Nephron progenitor cell (in vitro differentiated cells): Measurements from ENCODE around the gene BGLAP.

Experiments
- DNase-seq: peaks from one replicate; pipeline ENCODE4 v3.0.0; 2021
- H3K27ac Mint-ChIP-seq: 2 replicates; pipeline ENCODE4 v1.8.0; 2021; ENCODE audit warnings: mild to moderate bottlenecking, moderate library complexity, mixed read lengths
- H3K27me3 Mint-ChIP-seq: 2 replicates; pipeline ENCODE4 v1.8.0; 2021; ENCODE audit warnings: mild to moderate bottlenecking, low read depth, mixed read lengths; ENCODE audit not compliant: poor library complexity
- H3K36me3 Mint-ChIP-seq: 2 replicates; pipeline ENCODE4 v1.8.0; 2021; ENCODE audit warnings: low read depth, mixed read lengths
- H3K4me1 Mint-ChIP-seq: 2 replicates; pipeline ENCODE4 v1.8.0; 2021; ENCODE audit warnings: mixed read lengths
- H3K4me3 Mint-ChIP-seq: 2 replicates; pipeline ENCODE4 v1.8.0; 2021; ENCODE audit warnings: mild to moderate bottlenecking, moderate library complexity, mixed read lengths
- H3K9me3 Mint-ChIP-seq: 2 replicates; pipeline ENCODE4 v1.8.0; 2021; ENCODE audit warnings: mild to moderate bottlenecking, moderate library complexity, mixed read lengths
- TF ChIP-seq, protein P1 (sequence below): fragments of 200-600 bp; sonication (generic); IDR thresholded peaks from 2 replicates; pipeline ENCODE4 v1.5.0; 2021; ENCODE audit warnings: antibody characterized with exemption

The BGLAP gene

DNA sequence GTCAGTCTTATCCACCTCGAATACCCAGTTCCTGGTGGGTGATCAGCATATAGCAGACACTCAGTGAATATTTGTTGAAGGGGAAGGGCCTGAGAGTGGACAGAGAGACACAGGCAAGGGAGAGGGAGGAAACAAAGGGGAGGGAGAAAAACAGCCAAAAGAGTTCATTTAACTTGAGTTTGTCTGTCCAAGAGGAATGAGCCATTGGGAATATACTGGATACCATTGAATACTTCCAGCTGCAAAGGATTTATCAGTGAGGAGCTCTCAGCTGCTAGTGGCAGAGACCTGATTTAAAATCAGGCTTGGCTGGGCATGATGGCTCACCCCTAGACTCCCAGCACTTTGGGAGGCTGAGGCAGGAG, 11.5 kb upstream of the BGLAP start:
- no peak for DNase-seq
- no peaks in the 10 kb centered on the region for H3K9me3 Mint-ChIP-seq
- no peaks in the 10 kb centered on the region for H3K27me3 Mint-ChIP-seq
- H3K36me3 Mint-ChIP-seq: peaks cover 49% of the 10 kb centered on the region
- H3K27ac Mint-ChIP-seq: no peak overlapping the region
- no peak overlapping the region for H3K4me3 Mint-ChIP-seq
- TF ChIP-seq, protein P1, sequence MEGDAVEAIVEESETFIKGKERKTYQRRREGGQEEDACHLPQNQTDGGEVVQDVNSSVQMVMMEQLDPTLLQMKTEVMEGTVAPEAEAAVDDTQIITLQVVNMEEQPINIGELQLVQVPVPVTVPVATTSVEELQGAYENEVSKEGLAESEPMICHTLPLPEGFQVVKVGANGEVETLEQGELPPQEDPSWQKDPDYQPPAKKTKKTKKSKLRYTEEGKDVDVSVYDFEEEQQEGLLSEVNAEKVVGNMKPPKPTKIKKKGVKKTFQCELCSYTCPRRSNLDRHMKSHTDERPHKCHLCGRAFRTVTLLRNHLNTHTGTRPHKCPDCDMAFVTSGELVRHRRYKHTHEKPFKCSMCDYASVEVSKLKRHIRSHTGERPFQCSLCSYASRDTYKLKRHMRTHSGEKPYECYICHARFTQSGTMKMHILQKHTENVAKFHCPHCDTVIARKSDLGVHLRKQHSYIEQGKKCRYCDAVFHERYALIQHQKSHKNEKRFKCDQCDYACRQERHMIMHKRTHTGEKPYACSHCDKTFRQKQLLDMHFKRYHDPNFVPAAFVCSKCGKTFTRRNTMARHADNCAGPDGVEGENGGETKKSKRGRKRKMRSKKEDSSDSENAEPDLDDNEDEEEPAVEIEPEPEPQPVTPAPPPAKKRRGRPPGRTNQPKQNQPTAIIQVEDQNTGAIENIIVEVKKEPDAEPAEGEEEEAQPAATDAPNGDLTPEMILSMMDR: no peak
- H3K4me1 Mint-ChIP-seq: peaks cover 2% of the 10 kb centered on the region

DNA sequence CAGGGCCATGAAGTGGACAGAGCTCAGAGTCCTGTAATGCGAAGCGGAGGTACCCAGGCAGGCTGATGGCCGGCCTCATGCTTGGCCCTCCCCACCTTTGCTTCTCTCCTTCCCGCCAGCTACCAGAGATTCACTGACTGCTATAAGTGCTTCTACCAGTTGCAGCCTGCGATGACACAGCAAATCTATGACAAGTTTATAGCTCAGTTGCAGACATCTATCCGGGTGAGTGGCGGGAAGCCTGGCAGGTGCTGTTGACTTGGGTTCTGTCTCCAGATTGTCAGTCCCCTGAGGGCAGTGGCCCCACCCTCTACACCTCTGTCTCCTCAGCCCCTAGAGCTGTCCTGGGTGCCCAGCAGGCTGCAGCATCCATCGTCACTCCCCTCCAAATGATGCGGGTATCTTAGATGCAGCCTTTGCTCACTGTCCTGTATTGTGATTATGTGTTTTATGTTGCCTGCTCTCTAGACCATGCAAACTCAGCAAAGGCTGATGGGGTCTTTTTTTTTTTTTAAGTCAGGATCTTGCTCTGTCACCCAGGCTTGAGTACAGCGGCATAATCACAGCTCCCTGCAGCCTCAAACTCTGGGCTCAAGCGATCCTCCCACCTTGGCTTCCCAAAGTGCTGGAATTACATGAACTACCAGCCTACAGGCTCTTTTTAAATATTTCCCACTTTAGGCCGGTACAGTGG, 9.6 kb upstream of the BGLAP start:
- H3K27ac Mint-ChIP-seq: peak overlapping the region; percentile 33
- peaks cover 54% of the 10 kb centered on the region for H3K36me3 Mint-ChIP-seq

GRCh38 chr1:156233426-156234127, 8.4 kb upstream of the BGLAP start:
- DNase-seq: no peak
- peaks cover 54% of the 10 kb centered on the region for H3K36me3 Mint-ChIP-seq
- H3K27ac Mint-ChIP-seq: peak overlapping the region; percentile 55
- H3K4me3 Mint-ChIP-seq: no peak overlapping the region
- no peaks in the 10 kb centered on the region for H3K9me3 Mint-ChIP-seq
- no peaks in the 10 kb centered on the region for H3K27me3 Mint-ChIP-seq
- no peaks in the 10 kb centered on the region for H3K4me1 Mint-ChIP-seq
- TF ChIP-seq, protein P1: no peak

More for the DNA sequence above, 9.6 kb upstream of the BGLAP start:
- Mint-ChIP-seq H3K4me1 (no peaks in the 10 kb centered on the region), H3K9me3 (no peaks in the 10 kb centered on the region), H3K27me3 (no peaks in the 10 kb centered on the region), H3K4me3 (no peak overlapping the region)
- no peak for DNase-seq
- TF ChIP-seq, protein P1: no peak

- TF ChIP-seq, protein P1: no peak
- no peak for DNase-seq
- H3K27me3 Mint-ChIP-seq: peaks cover 2% of the 10 kb centered on the region
- H3K4me3 Mint-ChIP-seq: no peak overlapping the region
- H3K36me3 Mint-ChIP-seq: peaks cover 43% of the 10 kb centered on the region
- no peaks in the 10 kb centered on the region for H3K9me3 Mint-ChIP-seq
- no peak overlapping the region for H3K27ac Mint-ChIP-seq
- peaks cover 7% of the 10 kb centered on the region for H3K4me1 Mint-ChIP-seq
Observed at GRCh38 chr1:156236164-156236563, 5.8 kb upstream of the BGLAP start.

DNA sequence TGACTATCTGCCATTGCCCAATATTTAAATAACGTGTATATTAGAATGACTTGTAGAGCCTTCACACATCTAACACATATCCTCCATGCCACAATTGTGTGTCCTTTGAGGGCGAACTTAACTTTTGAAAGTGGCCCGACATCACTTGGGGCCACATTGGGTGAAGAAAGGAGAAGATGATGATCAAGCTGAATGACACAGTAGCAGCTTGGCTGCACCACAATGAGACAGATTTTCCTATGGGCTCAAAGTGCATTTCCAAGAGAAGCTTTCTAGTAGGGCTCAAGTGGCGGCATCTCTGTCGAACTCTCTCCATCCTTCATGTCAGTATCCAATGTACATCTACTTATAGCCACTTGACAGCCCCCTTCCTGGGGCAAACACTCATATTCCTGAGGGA, 3.7 kb upstream of the BGLAP start:
- H3K36me3 Mint-ChIP-seq: peaks cover 38% of the 10 kb centered on the region
- H3K4me1 Mint-ChIP-seq: peaks cover 7% of the 10 kb centered on the region
- no peak for DNase-seq
- H3K4me3 Mint-ChIP-seq: no peak overlapping the region
- TF ChIP-seq, protein P1: no peak
- H3K27me3 Mint-ChIP-seq: peaks cover 2% of the 10 kb centered on the region
- no peaks in the 10 kb centered on the region for H3K9me3 Mint-ChIP-seq
- no peak overlapping the region for H3K27ac Mint-ChIP-seq
